Panc1 (cell line): Measurements from ENCODE around the gene MAST3.

Source experiments
- CTCF ChIP-seq: fragments of 450-650 bp; IDR thresholded peaks from 2 replicates; pipeline ENCODE4 v1.5.1; 2017; ENCODE audit warnings: mild to moderate bottlenecking
- REST ChIP-seq, 2 experiments: IDR thresholded peaks; 2 replicates each; pipeline ENCODE4 v1.6.1; 2011 to 2012; ENCODE audit warnings: low read depth in 2 of 2, control low read depth in 1 of 2, low read length in 1 of 2, mild to moderate bottlenecking in 1 of 2, moderate library complexity in 1 of 2; ENCODE audit not compliant: insufficient read depth in 1 of 2

GRCh38 chr19:18089726-18090125 is 7.9 kb upstream of the MAST3 start:
- TF ChIP-seq CTCF: no peak
- TF ChIP-seq REST (IDR thresholded peaks at IDR 0.05; ENCODE audit: insufficient read depth in 1 of 2, low read depth in 2 of 2, low read length in 1 of 2): no peak
